ENCODE measurements around the gene CEP57.

The CEP57 gene

DNA sequence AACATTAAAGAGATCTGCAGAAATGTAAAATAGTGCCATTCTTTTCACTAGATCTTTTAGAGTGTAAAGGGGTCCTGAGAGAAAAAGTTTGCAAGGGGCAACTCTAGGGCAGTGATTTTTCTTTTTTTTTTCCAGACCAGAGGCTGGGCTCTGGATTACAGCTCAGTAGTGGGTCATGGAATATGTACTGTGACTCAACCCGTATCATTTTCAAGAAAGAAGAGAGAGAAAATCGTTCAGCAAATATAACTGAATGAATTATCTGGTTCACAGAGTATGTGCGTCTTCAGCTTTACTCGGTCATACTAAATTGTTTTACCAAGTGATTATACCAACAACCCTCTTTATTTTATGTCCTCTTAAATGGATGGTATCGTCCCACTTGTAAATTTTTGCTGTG, 3.8 kb downstream of the CEP57 start:
- no peak for DNase-seq (ENCODE audit: low read depth)
- TF ChIP-seq CTCF (IDR thresholded peaks at IDR 0.05; ENCODE audit: insufficient read depth, low read depth, low read length, missing control alignments), result no peak

DNA sequence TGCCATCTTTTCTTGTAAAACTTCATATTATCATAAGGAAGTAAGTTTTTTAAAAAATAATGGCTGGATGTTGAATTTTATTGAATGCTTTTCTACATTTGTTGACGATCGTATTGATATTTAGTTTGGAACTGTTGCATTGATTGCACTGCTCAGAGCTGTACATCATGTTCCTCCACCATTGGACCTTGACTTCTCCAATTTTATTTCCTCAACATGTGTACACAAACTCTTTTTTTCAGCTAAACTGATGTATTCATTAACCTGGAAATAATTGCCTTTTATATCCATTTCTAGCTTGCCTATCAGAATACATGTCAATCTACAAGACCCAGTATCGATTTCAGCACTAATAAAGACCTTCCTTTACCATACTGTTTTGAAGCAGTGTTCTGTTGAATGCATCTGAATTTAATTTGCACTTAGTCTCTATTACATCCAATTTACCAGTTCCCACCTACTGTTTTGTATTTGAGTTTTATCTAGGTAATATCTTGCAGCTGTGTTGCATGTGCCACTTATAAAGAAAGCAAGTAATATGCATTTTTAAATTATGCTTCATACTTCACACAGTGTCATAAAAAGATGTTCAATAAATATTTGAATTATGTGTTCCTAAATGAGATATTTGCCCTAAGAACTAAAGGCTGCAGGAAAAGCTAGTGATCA, 5.5 kb downstream of the CEP57 start:
- no peak for TF ChIP-seq CTCF (IDR thresholded peaks at IDR 0.05; ENCODE audit: insufficient read depth, low read depth, low read length, missing control alignments)
- no peak for DNase-seq (ENCODE audit: low read depth)
- no peak overlapping the region for H3K4me3 ChIP-seq (ENCODE audit: low read depth, low read length)

More for the DNA sequence above, 3.8 kb downstream of the CEP57 start:
- H3K4me3 ChIP-seq (ENCODE audit: low read depth, low read length), result no peak overlapping the region

GRCh38 chr11:95796501-95796900, 6.2 kb downstream of the CEP57 start:
- no peak for DNase-seq (ENCODE audit: low read depth)
- TF ChIP-seq CTCF (IDR thresholded peaks at IDR 0.05; ENCODE audit: insufficient read depth, low read depth, low read length, missing control alignments), result no peak
- H3K4me3 ChIP-seq (ENCODE audit: low read depth, low read length), result no peak overlapping the region

DNA sequence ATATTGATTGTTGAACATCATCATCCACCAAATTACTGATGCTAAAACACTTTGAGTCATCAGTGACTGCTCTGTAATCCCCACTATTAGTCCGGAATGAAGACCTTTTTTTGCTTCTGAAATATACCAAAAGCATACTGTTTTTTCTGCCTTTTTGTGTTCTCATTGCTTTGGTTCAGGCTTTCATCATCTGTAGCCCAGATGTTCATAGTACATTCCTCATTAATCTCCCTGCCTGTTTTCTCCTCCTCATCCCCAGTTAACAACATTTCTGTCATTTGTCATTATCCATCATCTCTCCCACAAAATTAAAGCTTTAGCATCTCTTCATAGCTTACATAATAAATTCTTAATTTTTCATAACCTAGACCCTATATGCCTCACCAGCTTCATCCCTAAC, 9.2 kb downstream of the CEP57 start:
- no peak for DNase-seq (ENCODE audit: low read depth)
- no peak for TF ChIP-seq CTCF (IDR thresholded peaks at IDR 0.05; ENCODE audit: insufficient read depth, low read depth, low read length, missing control alignments)
- H3K4me3 ChIP-seq (ENCODE audit: low read depth, low read length), result no peak overlapping the region

DNA sequence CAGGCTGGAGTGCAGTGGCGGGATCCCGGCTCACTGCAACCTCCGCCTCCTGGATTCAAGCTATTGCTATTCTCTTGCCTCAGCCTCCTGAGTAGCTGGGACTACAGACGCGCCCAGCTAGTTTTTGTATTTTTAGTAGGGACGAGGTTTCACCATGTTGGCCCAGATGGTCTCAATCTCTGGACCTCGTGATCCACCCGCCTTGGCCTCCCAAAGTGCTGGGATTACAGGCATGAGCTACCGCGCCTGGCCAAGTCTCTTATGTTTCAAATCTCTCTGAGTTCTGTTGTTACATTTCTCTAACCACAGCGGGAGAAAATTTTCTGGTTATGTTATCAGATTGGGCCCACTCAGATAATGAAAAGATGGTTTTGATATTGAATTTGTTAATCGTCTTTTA, 10.1 kb downstream of the CEP57 start:
- no peak overlapping the region for H3K4me3 ChIP-seq (ENCODE audit: low read depth, low read length)
- no peak for DNase-seq (ENCODE audit: low read depth)
- TF ChIP-seq CTCF (IDR thresholded peaks at IDR 0.05; ENCODE audit: insufficient read depth, low read depth, low read length, missing control alignments), result no peak

DNA sequence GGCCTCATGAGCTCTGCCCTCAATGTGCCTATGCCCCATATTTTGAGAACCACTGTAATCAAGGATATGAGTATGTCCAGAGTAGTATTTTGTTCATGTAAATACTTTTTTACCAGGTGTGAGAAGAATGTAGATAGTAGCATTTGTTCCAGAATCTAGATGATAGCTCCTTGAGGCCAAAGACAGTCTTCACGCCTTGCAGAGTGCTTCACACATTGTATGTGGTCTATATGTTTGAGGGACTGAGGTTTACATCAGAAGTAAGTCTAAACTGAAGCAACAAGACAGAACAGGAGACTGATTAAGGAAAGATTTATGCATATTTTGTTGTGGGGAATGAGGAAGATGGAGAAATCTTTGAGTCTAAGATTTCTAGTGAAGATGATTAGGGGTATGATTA, 12.5 kb downstream of the CEP57 start:
- DNase-seq (ENCODE audit: low read depth), result no peak

More for the DNA sequence above, 12.5 kb downstream of the CEP57 start:
- no peak for TF ChIP-seq CTCF (IDR thresholded peaks at IDR 0.05; ENCODE audit: insufficient read depth, low read depth, low read length, missing control alignments)
- no peak overlapping the region for H3K4me3 ChIP-seq (ENCODE audit: low read depth, low read length)

All from GM12865 (cell line).